ENCODE data around the gene TCF25. TPM values are rescaled to one million over a fixed set of nuclear protein-coding genes. Genes with fewer than 3 reads are reported as not detected.
"Not testable (repeated sequence)": the region's sequence is repeated elsewhere in the genome, so short reads cannot be mapped to it uniquely, and the experiment has no call there.

TCF25 gene
- total RNA-seq (2014; rRNA removed) (77.9 and 79.6 TPM in 2 replicates), Bru-seq, nascent RNA (percentile 78 among the genes with signal in this experiment), BruChase-seq, experiment 1, labeled RNA remaining after a 6-hour chase (percentile 85 among the genes with signal in this experiment), BruChase-seq, experiment 2, labeled RNA remaining after a 2-hour chase (percentile 83 among the genes with signal in this experiment)
- long read RNA-seq, transcript TCF25-201 (18 exons, 2,233 nt) = major isoform, 45 of 266 reads
- long read RNA-seq, partial matches to known transcripts = 162 of 266 reads
- long read RNA-seq, other reads (novel, unspliced or antisense) = 53 of 266 reads

- Histone ChIP-seq H3K9me2 (replicated peaks; ENCODE audit: low read length) (no peaks in the 10 kb centered on the region), H3K4me2 (ENCODE audit: low read length) (peak within 1 kb of the TSS; percentile 97), H3K27ac (ENCODE audit: low read length) (peak within 1 kb of the TSS; percentile 98), H3K4me3 (ENCODE audit: low read length) (peak within 1 kb of the TSS; percentile 79), H4K20me1 (ENCODE audit: low read length) (peaks cover 23% of the 10 kb centered on the region), H3K9ac (ENCODE audit: low read length) (peak within 1 kb of the TSS; percentile 97), H3K27me3 (ENCODE audit: low read length) (no peaks in the 10 kb centered on the region), H3K79me2 (ENCODE audit: low read length) (peaks cover 40% of the 10 kb centered on the region), H3K36me3 (ENCODE audit: low read depth, low read length) (peaks cover 14% of the 10 kb centered on the region), H3K9me3 (ENCODE audit: low read length) (no peaks in the 10 kb centered on the region), H3K4me1 (ENCODE audit: insufficient read depth, low read length) (peaks cover 17% of the 10 kb centered on the region), H2AFZ (ENCODE audit: low read length) (peak within 1 kb of the TSS; percentile 84), H3F3A (ENCODE audit: low read length, unreplicated experiment) (no peaks in the 10 kb centered on the region)
- intact Hi-C loops (cut with micrococcal nuclease) = loop anchor here (5.0 kb wide), 1 partner anchor 171 kb away; the partner anchor contains the start of gene SPATA2L
- ChIA-PET POLR2A (ENCODE audit: unreplicated experiment) (interaction anchor here (0.6 to 1.2 kb wide), 6 partner anchors 10 to 175 kb away, joined by 4 to 24 read pairs (median 6); no protein-coding TSS in a partner anchor), CTCF (no interaction called here)
- TF ChIP-seq EZH2phosphoT487 (IDR thresholded peaks at IDR 0.05; ENCODE audit: borderline replicate concordance, low read length) = no peak
- no peak for TF ChIP-seq EZH2 (IDR thresholded peaks at IDR 0.05; ENCODE audit: low read length, unreplicated experiment)
- TF ChIP-seq CTCF (conservative IDR thresholded peaks at IDR 0.05; ENCODE audit: low read depth, low read length) = no peak
- DNase-seq (peak; percentile 78), ATAC-seq (peak; percentile 48)
- no TSS peak for BruUV-seq (replicated peaks)
Measured at GRCh38 chr16:89873109-89873971, at the start of gene TCF25. Gene TCF25, plus strand, starts transcription at chr16:89873592. Its CDS starts 76 bp downstream, at chr16:89873668.

- DNase-seq; H3K79me2 ChIP-seq (ENCODE audit: low read length); H3K4me1 ChIP-seq (ENCODE audit: insufficient read depth, low read length); H3F3A ChIP-seq (ENCODE audit: low read length, unreplicated experiment); H2AFZ ChIP-seq (ENCODE audit: low read length); H3K27ac ChIP-seq (ENCODE audit: low read length); H3K9me2 ChIP-seq (replicated peaks; ENCODE audit: low read length); H3K4me2 ChIP-seq (ENCODE audit: low read length); BruUV-seq (replicated peaks); H3K36me3 ChIP-seq (ENCODE audit: low read depth, low read length); H3K27me3 ChIP-seq (ENCODE audit: low read length); intact Hi-C loops (cut with micrococcal nuclease); H3K9ac ChIP-seq (ENCODE audit: low read length); ATAC-seq; H4K20me1 ChIP-seq (ENCODE audit: low read length); POLR2A ChIA-PET (ENCODE audit: unreplicated experiment); H3K4me3 ChIP-seq (ENCODE audit: low read length); H3K9me3 ChIP-seq (ENCODE audit: low read length); CTCF ChIA-PET: not testable (repeated sequence)
Measured at GRCh38 chr16:89823824-89824148, 49.6 kb upstream of the TCF25 start.

GRCh38 chr16:89826531-89827382 lies 46.6 kb upstream of the TCF25 start:
- no peak overlapping the region for H2AFZ ChIP-seq (ENCODE audit: low read length)
- no peaks in the 10 kb centered on the region for H4K20me1 ChIP-seq (ENCODE audit: low read length)
- no peaks in the 10 kb centered on the region for H3K9me3 ChIP-seq (ENCODE audit: low read length)
- H3K36me3 ChIP-seq (ENCODE audit: low read depth, low read length) = no peaks in the 10 kb centered on the region
- no peak overlapping the region; the same call in 1 of the 2 replicates for H3K4me3 ChIP-seq (ENCODE audit: low read length)
- peaks cover 9% of the 10 kb centered on the region; the same call in 1 of the 2 replicates for H3K79me2 ChIP-seq (ENCODE audit: low read length)
- no peak for DNase-seq
- no peaks in the 10 kb centered on the region for H3K27me3 ChIP-seq (ENCODE audit: low read length)
- peak overlapping the region; percentile 85 for H3K4me2 ChIP-seq (ENCODE audit: low read length)
- CTCF ChIA-PET = no interaction called here
- TF ChIP-seq EZH2phosphoT487 (IDR thresholded peaks at IDR 0.05; ENCODE audit: borderline replicate concordance, low read length) (no peak), EZH2 (IDR thresholded peaks at IDR 0.05; ENCODE audit: low read length, unreplicated experiment) (no peak), CTCF (conservative IDR thresholded peaks at IDR 0.05; ENCODE audit: low read depth, low read length) (no peak)
- intact Hi-C loops (cut with micrococcal nuclease) = no loop called here
- BruUV-seq (replicated peaks) = no TSS peak
- no peaks in the 10 kb centered on the region for H3F3A ChIP-seq (ENCODE audit: low read length, unreplicated experiment)
- POLR2A ChIA-PET (ENCODE audit: unreplicated experiment) = interaction anchor here (0.6 kb wide), 1 partner anchor 37 kb away, joined by 7 read pairs; no protein-coding TSS in a partner anchor
- no peak for ATAC-seq
- peaks cover 9% of the 10 kb centered on the region; the same call in 1 of the 2 replicates for H3K4me1 ChIP-seq (ENCODE audit: insufficient read depth, low read length)
- H3K9me2 ChIP-seq (replicated peaks; ENCODE audit: low read length) = no peaks in the 10 kb centered on the region
- H3K27ac ChIP-seq (ENCODE audit: low read length) = no peak overlapping the region
- H3K9ac ChIP-seq (ENCODE audit: low read length) = no peak overlapping the region

All from PC-3 (cell line).